ENCODE results near the gene C16orf90. TPM values are rescaled to one million over a fixed set of nuclear protein-coding genes. Genes with fewer than 3 reads are reported as not detected.

C16orf90 gene
- not detected for total RNA-seq
- polyA plus RNA-seq (2013, experiment 1 of 2), result not detected
- 0.08 TPM for polyA plus RNA-seq (2013, experiment 2 of 2)
- total RNA-seq, result 0 to 0.39 (median 0) reads per million in 172 experiments

GRCh38 chr16:3495176-3495575 is at the start of gene C16orf90:
TSS of gene C16orf90 (minus strand) at chr16:3495489. CDS start at chr16:3495421, 68 bp downstream.
- Histone ChIP-seq H3K4me1 (ENCODE audit: insufficient read depth, low read length) (peaks cover 6% of the 10 kb centered on the region), H3K9me3 (ENCODE audit: control insufficient read depth in 1 of 2, insufficient read depth in 1 of 2, low read length in 2 of 2) (peaks cover 0 to 5% of the 10 kb centered on the region in 2 experiments), H3K4me3 (ENCODE audit: low read length) (no peak within 1 kb of the TSS), H3K27me3 (ENCODE audit: control insufficient read depth in 1 of 2, insufficient read depth in 2 of 2, low read length in 2 of 2) (no peaks in the 10 kb centered on the region), H3K27ac (ENCODE audit: low read depth in 1 of 2, low read length in 2 of 2) (no peak within 1 kb of the TSS), H3K36me3 (ENCODE audit: insufficient read depth, low read length) (no peaks in the 10 kb centered on the region)
- Mint-ChIP-seq H3K9me3 (no peaks in the 10 kb centered on the region), H3K4me1 (ENCODE audit: low read depth) (peaks cover 12% of the 10 kb centered on the region), H3K27me3 (no peaks in the 10 kb centered on the region), H3K27ac (no peak within 1 kb of the TSS), H3K36me3 (ENCODE audit: low read depth) (no peaks in the 10 kb centered on the region), H3K4me3 (no peak within 1 kb of the TSS)
- DNase-seq, result no peak
- intact Hi-C loops (cut with DNase I, micrococcal nuclease), result no loop called here
- ATAC-seq (ENCODE audit: poor library complexity), result no peak
- ChIA-PET POLR2A (no interaction called here), CTCF (no interaction called here)
- TF ChIP-seq CTCF (IDR thresholded peaks at IDR 0.05), result no peak

- H3K4me3 Mint-ChIP-seq, result no peak overlapping the region
- H3K27me3 Mint-ChIP-seq, result no peaks in the 10 kb centered on the region
- H3K4me3 ChIP-seq (ENCODE audit: low read length), result no peak overlapping the region
- no peaks in the 10 kb centered on the region for H3K27me3 ChIP-seq (ENCODE audit: control insufficient read depth in 1 of 2, insufficient read depth in 2 of 2, low read length in 2 of 2)
- POLR2A ChIA-PET, result no interaction called here
- H3K36me3 ChIP-seq (ENCODE audit: insufficient read depth, low read length), result peaks cover 74% of the 10 kb centered on the region
- H3K9me3 ChIP-seq (ENCODE audit: control insufficient read depth in 1 of 2, insufficient read depth in 1 of 2, low read length in 2 of 2), result no peaks in the 10 kb centered on the region
- no peaks in the 10 kb centered on the region for H3K9me3 Mint-ChIP-seq
- peak overlapping the region in 1 of 2 donors; percentile 33 for H3K27ac ChIP-seq (ENCODE audit: low read depth in 1 of 2, low read length in 2 of 2)
- CTCF ChIA-PET, result no interaction called here
- no peak for TF ChIP-seq CTCF (IDR thresholded peaks at IDR 0.05)
- peak overlapping the region; percentile 36 for H3K27ac Mint-ChIP-seq
- ATAC-seq (ENCODE audit: poor library complexity), result no peak
- no peak for DNase-seq
- H3K4me1 Mint-ChIP-seq (ENCODE audit: low read depth), result no peaks in the 10 kb centered on the region
- no peaks in the 10 kb centered on the region for H3K4me1 ChIP-seq (ENCODE audit: insufficient read depth, low read length)
- peaks cover 88% of the 10 kb centered on the region for H3K36me3 Mint-ChIP-seq (ENCODE audit: low read depth)
- intact Hi-C loops (cut with DNase I, micrococcal nuclease), result no loop called here
Observed at GRCh38 chr16:3542601-3543373, 47.5 kb upstream of the C16orf90 start.

- H3K4me3 Mint-ChIP-seq, result no peak overlapping the region
- Histone ChIP-seq H3K4me3 (ENCODE audit: low read length) (no peak overlapping the region), H3K27me3 (ENCODE audit: control insufficient read depth in 1 of 2, insufficient read depth in 2 of 2, low read length in 2 of 2) (no peaks in the 10 kb centered on the region), H3K36me3 (ENCODE audit: insufficient read depth, low read length) (peaks cover 64% of the 10 kb centered on the region), H3K9me3 (ENCODE audit: control insufficient read depth in 1 of 2, insufficient read depth in 1 of 2, low read length in 2 of 2) (no peaks in the 10 kb centered on the region), H3K4me1 (ENCODE audit: insufficient read depth, low read length) (no peaks in the 10 kb centered on the region), H3K27ac (ENCODE audit: low read depth in 1 of 2, low read length in 2 of 2) (no peak overlapping the region)
- DNase-seq (no peak), ATAC-seq (ENCODE audit: poor library complexity) (no peak)
- peaks cover 82% of the 10 kb centered on the region for H3K36me3 Mint-ChIP-seq (ENCODE audit: low read depth)
- ChIA-PET POLR2A (interaction anchor here (0.6 kb wide), 1 partner anchor 50 kb away, joined by 3 read pairs; no protein-coding TSS in a partner anchor), CTCF (no interaction called here)
- no peaks in the 10 kb centered on the region for H3K9me3 Mint-ChIP-seq
- peak overlapping the region; percentile 30 for H3K27ac Mint-ChIP-seq
- H3K4me1 Mint-ChIP-seq (ENCODE audit: low read depth), result no peaks in the 10 kb centered on the region
- intact Hi-C loops (cut with DNase I, micrococcal nuclease), result no loop called here
- TF ChIP-seq CTCF (IDR thresholded peaks at IDR 0.05), result no peak
- H3K27me3 Mint-ChIP-seq, result no peaks in the 10 kb centered on the region
Observed at GRCh38 chr16:3541527-3542155, 46.4 kb upstream of the C16orf90 start.

All from CD4-positive, alpha-beta T cell (primary cell).